ENCODE results near the gene SPIN2B. TPM values are rescaled to one million over a fixed set of nuclear protein-coding genes. Genes with fewer than 3 reads are reported as not detected.

The SPIN2B gene
- total and polyA plus RNA-seq, 2 of the 13 experiments (the other 11 are each of a cell fraction or from before 2014, with no cell fraction given), result 7.9 to 10.4 TPM

DNA sequence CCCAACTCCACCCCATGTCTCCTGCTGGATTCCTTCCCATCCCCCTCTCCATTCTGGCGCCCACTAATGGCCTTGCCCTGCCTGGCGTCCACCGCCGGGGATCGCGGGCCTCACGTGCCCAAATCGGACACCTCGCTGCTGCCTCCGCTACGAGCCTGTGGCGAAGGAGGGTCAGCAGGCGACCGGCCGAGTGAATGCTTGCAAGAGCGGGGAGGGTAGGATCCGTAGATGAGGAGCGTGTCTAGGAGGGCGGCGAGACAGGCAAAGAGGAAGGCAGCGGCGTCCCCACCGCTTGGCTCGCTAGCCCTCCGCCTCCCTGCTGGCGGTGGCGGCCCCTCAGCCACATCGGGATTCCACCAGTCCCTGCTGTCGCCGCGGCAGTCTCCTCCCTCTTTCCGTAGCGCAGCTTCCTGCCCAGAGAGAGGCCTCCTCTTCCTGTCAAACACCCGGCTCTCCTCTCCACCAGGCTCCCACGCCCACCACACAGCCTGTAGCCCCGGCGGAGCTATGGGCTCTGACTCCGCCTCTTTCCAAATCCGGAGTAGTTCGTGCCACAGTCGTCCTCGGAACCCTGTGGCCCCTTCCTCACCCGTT lies at the start of gene SPIN2B (continued):
- TF ChIP-seq, protein P1, sequence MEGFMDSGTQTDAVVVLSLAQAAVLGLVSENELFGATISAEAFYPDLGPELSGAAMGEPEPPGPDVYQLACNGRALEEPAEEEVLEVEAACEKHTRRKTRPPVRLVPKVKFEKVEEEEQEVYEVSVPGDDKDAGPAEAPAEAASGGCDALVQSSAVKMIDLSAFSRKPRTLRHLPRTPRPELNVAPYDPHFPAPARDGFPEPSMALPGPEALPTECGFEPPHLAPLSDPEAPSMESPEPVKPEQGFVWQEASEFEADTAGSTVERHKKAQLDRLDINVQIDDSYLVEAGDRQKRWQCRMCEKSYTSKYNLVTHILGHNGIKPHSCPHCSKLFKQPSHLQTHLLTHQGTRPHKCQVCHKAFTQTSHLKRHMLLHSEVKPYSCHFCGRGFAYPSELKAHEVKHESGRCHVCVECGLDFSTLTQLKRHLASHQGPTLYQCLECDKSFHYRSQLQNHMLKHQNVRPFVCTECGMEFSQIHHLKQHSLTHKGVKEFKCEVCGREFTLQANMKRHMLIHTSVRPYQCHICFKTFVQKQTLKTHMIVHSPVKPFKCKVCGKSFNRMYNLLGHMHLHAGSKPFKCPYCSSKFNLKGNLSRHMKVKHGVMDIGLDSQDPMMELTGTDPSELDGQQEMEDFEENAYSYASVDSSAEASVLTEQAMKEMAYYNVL (CRISPR knock-in tag; IDR thresholded peaks at IDR 0.05; ENCODE audit: borderline replicate concordance), result no peak; the same call in 1 of the 2 replicates
- TF ChIP-seq RFXAP (CRISPR knock-in tag; IDR thresholded peaks at IDR 0.05; ENCODE audit: borderline replicate concordance) (no peak), SIN3B (IDR thresholded peaks at IDR 0.05; ENCODE audit: low read length) (no peak), HNRNPLL (IDR thresholded peaks at IDR 0.05; ENCODE audit: low read depth, low read length, poor library complexity, severe bottlenecking) (peak; percentile 68), ELF4 (CRISPR knock-in tag; IDR thresholded peaks at IDR 0.05; ENCODE audit: borderline replicate concordance) (no peak), ZNF7 (CRISPR knock-in tag; IDR thresholded peaks at IDR 0.05) (no peak), ZNF256 (CRISPR knock-in tag; conservative IDR thresholded peaks at IDR 0.05) (no peak), CBFB (CRISPR knock-in tag; IDR thresholded peaks at IDR 0.05) (no peak), GATA4 (IDR thresholded peaks at IDR 0.05; ENCODE audit: borderline replicate concordance, low read depth) (0 out of 2 replicates have a peak, but pooled peaks have one; percentile 43), ZNF703 (CRISPR knock-in tag; IDR thresholded peaks at IDR 0.05; ENCODE audit: borderline replicate concordance) (no peak)
- TF ChIP-seq, protein P2, sequence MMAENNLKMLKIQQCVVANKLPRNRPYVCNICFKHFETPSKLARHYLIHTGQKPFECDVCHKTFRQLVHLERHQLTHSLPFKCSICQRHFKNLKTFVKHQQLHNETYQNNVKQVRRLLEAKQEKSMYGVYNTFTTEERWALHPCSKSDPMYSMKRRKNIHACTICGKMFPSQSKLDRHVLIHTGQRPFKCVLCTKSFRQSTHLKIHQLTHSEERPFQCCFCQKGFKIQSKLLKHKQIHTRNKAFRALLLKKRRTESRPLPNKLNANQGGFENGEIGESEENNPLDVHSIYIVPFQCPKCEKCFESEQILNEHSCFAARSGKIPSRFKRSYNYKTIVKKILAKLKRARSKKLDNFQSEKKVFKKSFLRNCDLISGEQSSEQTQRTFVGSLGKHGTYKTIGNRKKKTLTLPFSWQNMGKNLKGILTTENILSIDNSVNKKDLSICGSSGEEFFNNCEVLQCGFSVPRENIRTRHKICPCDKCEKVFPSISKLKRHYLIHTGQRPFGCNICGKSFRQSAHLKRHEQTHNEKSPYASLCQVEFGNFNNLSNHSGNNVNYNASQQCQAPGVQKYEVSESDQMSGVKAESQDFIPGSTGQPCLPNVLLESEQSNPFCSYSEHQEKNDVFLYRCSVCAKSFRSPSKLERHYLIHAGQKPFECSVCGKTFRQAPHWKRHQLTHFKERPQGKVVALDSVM (CRISPR knock-in tag; IDR thresholded peaks at IDR 0.05), result no peak; the same call in 1 of the 2 replicates
- TF ChIP-seq, protein P3, sequence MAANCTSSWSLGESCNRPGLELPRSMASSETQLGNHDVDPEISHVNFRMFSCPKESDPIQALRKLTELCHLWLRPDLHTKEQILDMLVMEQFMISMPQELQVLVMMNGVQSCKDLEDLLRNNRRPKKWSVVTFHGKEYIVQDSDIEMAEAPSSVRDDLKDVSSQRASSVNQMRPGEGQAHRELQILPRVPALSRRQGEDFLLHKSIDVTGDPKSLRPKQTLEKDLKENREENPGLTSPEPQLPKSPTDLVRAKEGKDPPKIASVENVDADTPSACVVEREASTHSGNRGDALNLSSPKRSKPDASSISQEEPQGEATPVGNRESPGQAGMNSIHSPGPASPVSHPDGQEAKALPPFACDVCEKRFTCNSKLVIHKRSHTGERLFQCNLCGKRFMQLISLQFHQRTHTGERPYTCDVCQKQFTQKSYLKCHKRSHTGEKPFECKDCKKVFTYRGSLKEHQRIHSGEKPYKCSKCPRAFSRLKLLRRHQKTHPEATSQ (CRISPR knock-in tag; IDR thresholded peaks at IDR 0.05; ENCODE audit: borderline replicate concordance), result no peak
- TF ChIP-seq, protein P4, sequence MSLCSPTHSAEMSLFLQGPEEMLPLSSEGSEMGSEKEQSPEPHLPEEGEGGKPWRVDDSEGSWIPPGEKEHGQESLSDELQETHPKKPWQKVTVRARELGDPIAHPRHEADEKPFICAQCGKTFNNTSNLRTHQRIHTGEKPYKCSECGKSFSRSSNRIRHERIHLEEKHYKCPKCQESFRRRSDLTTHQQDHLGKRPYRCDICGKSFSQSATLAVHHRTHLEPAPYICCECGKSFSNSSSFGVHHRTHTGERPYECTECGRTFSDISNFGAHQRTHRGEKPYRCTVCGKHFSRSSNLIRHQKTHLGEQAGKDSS (CRISPR knock-in tag; IDR thresholded peaks at IDR 0.05; ENCODE audit: borderline replicate concordance, low read depth), result no peak
- TF ChIP-seq, protein P5, sequence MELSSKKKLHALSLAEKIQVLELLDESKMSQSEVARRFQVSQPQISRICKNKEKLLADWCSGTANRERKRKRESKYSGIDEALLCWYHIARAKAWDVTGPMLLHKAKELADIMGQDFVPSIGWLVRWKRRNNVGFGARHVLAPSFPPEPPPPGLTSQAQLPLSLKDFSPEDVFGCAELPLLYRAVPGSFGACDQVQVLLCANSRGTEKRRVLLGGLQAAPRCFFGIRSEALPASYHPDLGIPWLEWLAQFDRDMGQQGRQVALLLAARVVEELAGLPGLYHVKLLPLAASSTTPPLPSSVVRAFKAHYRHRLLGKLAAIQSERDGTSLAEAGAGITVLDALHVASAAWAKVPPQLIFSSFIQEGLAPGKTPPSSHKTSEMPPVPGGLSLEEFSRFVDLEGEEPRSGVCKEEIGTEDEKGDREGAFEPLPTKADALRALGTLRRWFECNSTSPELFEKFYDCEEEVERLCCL (CRISPR knock-in tag; IDR thresholded peaks at IDR 0.05; ENCODE audit: borderline replicate concordance), result no peak
- TF ChIP-seq, protein P6, sequence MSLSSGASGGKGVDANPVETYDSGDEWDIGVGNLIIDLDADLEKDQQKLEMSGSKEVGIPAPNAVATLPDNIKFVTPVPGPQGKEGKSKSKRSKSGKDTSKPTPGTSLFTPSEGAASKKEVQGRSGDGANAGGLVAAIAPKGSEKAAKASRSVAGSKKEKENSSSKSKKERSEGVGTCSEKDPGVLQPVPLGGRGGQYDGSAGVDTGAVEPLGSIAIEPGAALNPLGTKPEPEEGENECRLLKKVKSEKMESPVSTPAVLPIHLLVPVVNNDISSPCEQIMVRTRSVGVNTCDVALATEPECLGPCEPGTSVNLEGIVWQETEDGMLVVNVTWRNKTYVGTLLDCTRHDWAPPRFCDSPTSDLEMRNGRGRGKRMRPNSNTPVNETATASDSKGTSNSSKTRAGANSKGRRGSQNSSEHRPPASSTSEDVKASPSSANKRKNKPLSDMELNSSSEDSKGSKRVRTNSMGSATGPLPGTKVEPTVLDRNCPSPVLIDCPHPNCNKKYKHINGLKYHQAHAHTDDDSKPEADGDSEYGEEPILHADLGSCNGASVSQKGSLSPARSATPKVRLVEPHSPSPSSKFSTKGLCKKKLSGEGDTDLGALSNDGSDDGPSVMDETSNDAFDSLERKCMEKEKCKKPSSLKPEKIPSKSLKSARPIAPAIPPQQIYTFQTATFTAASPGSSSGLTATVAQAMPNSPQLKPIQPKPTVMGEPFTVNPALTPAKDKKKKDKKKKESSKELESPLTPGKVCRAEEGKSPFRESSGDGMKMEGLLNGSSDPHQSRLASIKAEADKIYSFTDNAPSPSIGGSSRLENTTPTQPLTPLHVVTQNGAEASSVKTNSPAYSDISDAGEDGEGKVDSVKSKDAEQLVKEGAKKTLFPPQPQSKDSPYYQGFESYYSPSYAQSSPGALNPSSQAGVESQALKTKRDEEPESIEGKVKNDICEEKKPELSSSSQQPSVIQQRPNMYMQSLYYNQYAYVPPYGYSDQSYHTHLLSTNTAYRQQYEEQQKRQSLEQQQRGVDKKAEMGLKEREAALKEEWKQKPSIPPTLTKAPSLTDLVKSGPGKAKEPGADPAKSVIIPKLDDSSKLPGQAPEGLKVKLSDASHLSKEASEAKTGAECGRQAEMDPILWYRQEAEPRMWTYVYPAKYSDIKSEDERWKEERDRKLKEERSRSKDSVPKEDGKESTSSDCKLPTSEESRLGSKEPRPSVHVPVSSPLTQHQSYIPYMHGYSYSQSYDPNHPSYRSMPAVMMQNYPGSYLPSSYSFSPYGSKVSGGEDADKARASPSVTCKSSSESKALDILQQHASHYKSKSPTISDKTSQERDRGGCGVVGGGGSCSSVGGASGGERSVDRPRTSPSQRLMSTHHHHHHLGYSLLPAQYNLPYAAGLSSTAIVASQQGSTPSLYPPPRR (CRISPR knock-in tag; IDR thresholded peaks at IDR 0.05; ENCODE audit: borderline replicate concordance), result no peak
